ENCODE results near the gene CES1.

GRCh38 chr16:55868137-55868536 is 35.2 kb upstream of the CES1 start:
- TF ChIP-seq CTCF (conservative IDR thresholded peaks at IDR 0.05): no peak
- TF ChIP-seq ZFX (IDR thresholded peaks at IDR 0.05): no peak

Measured in C4-2B (cell line).